RWPE2 (cell line): ENCODE results near the gene GLB1L3.

Experiments used
- ATAC-seq: fragments of 200-7000 bp; cut with Tn5 transposase; 3 replicates; pipeline ENCODE4 v1.9.1; 2021; ENCODE audit warnings: low read depth
- DNase-seq: peaks from one replicate; pipeline ENCODE4 v3.0.0-alpha.2; 2020; ENCODE audit warnings: low spot score
- H3K27ac ChIP-seq: fragments of 450-650 bp; 2 replicates; pipeline ENCODE4 v1.5.1; 2017; ENCODE audit warnings: mild to moderate bottlenecking; ENCODE audit not compliant: poor library complexity, severe bottlenecking
- H3K27me3 ChIP-seq: fragments of 250-450 bp; sonication (Bioruptor Pico); 2 replicates; pipeline ENCODE4 v1.5.1; 2021; ENCODE audit warnings: mild to moderate bottlenecking, moderate library complexity; ENCODE audit not compliant: insufficient read depth, poor library complexity, severe bottlenecking
- H3K36me3 ChIP-seq: fragments of 250-450 bp; sonication (Bioruptor Pico); 2 replicates; pipeline ENCODE4 v1.5.1; 2020; ENCODE audit warnings: low read depth, mild to moderate bottlenecking, moderate library complexity
- H3K4me1 ChIP-seq: fragments of 250-450 bp; sonication (Bioruptor Pico); 2 replicates; pipeline ENCODE4 v1.5.1; 2021; ENCODE audit warnings: mild to moderate bottlenecking, moderate library complexity; ENCODE audit not compliant: insufficient read depth, poor library complexity, severe bottlenecking
- H3K4me3 ChIP-seq: fragments of 250-450 bp; sonication (Bioruptor Pico); 2 replicates; pipeline ENCODE4 v1.5.1; 2021; ENCODE audit warnings: mild to moderate bottlenecking, moderate library complexity; ENCODE audit not compliant: severe bottlenecking
- H3K9me3 ChIP-seq: fragments of 250-450 bp; sonication (Bioruptor Pico); 2 replicates; pipeline ENCODE4 v1.5.1; 2021; ENCODE audit warnings: mild to moderate bottlenecking, moderate library complexity; ENCODE audit not compliant: severe bottlenecking
- CTCF ChIP-seq: fragments of 450-650 bp; IDR thresholded peaks from one replicate; pipeline ENCODE4 v1.5.1; 2017; ENCODE audit warnings: mild to moderate bottlenecking, moderate library complexity; ENCODE audit not compliant: poor library complexity, severe bottlenecking

Gene GLB1L3

GRCh38 chr11:134363592-134363991, 87.4 kb downstream of the GLB1L3 start:
- Histone ChIP-seq H3K4me3 (no peak overlapping the region), H3K27me3 (no peaks in the 10 kb centered on the region), H3K27ac (no peak overlapping the region), H3K9me3 (no peaks in the 10 kb centered on the region), H3K4me1 (no peaks in the 10 kb centered on the region), H3K36me3 (no peaks in the 10 kb centered on the region)
- ATAC-seq (no peak), DNase-seq (peak; percentile 18)
- TF ChIP-seq CTCF = no peak

- H3K9me3 ChIP-seq = no peaks in the 10 kb centered on the region
- H3K36me3 ChIP-seq = no peaks in the 10 kb centered on the region
- ATAC-seq (no peak), DNase-seq (peak; percentile 28)
- no peaks in the 10 kb centered on the region for H3K27me3 ChIP-seq
- TF ChIP-seq CTCF = no peak
- H3K4me3 ChIP-seq = no peak overlapping the region
- no peak overlapping the region for H3K27ac ChIP-seq
- no peaks in the 10 kb centered on the region for H3K4me1 ChIP-seq
Observed at GRCh38 chr11:134364261-134364660, 88.1 kb downstream of the GLB1L3 start.

GRCh38 chr11:134365011-134365925, 89.1 kb downstream of the GLB1L3 start:
- ATAC-seq (no peak), DNase-seq (peak; percentile 47)
- H3K27ac ChIP-seq = no peak overlapping the region
- no peaks in the 10 kb centered on the region for H3K27me3 ChIP-seq
- H3K4me3 ChIP-seq = no peak overlapping the region
- no peaks in the 10 kb centered on the region for H3K9me3 ChIP-seq
- H3K4me1 ChIP-seq = no peaks in the 10 kb centered on the region
- no peaks in the 10 kb centered on the region for H3K36me3 ChIP-seq
- TF ChIP-seq CTCF = no peak

GRCh38 chr11:134366254-134366653, 90.1 kb downstream of the GLB1L3 start:
- no peaks in the 10 kb centered on the region for H3K9me3 ChIP-seq
- H3K27me3 ChIP-seq = no peaks in the 10 kb centered on the region
- DNase-seq (peak; percentile 15), ATAC-seq (no peak)
- H3K36me3 ChIP-seq = no peaks in the 10 kb centered on the region
- no peaks in the 10 kb centered on the region for H3K4me1 ChIP-seq
- H3K27ac ChIP-seq = no peak overlapping the region
- TF ChIP-seq CTCF = no peak
- H3K4me3 ChIP-seq = no peak overlapping the region

- Histone ChIP-seq H3K4me3 (no peak overlapping the region), H3K27ac (no peak overlapping the region), H3K9me3 (no peaks in the 10 kb centered on the region), H3K27me3 (no peaks in the 10 kb centered on the region), H3K4me1 (no peaks in the 10 kb centered on the region), H3K36me3 (no peaks in the 10 kb centered on the region)
- ATAC-seq (no peak), DNase-seq (peak; percentile 29)
- TF ChIP-seq CTCF = no peak
Observed at GRCh38 chr11:134367781-134368180, 91.6 kb downstream of the GLB1L3 start.
